BE2C (cell line): Measurements from ENCODE around the gene DCAF11.

Experiments used
- DNase-seq: peaks from one replicate; pipeline ENCODE4 v3.0.0-alpha.2; 2020
- H3K27me3 ChIP-seq: fragments of 250-450 bp; sonication (Bioruptor Pico); 2 replicates; pipeline ENCODE4 v1.5.1; 2020; ENCODE audit warnings: mild to moderate bottlenecking
- H3K36me3 ChIP-seq: fragments of 250-450 bp; sonication (Bioruptor Pico); 2 replicates; pipeline ENCODE4 v1.5.1; 2020; ENCODE audit warnings: mild to moderate bottlenecking
- H3K4me1 ChIP-seq: fragments of 250-450 bp; sonication (Bioruptor Pico); 2 replicates; pipeline ENCODE4 v1.5.1; 2020
- H3K4me3 ChIP-seq: 2 replicates; pipeline ENCODE4 v1.5.1; 2011; ENCODE audit warnings: low read depth, low read length
- H3K9me3 ChIP-seq: fragments of 250-450 bp; sonication (Bioruptor Pico); 2 replicates; pipeline ENCODE4 v1.5.1; 2020
- CTCF ChIP-seq: IDR thresholded peaks from 2 replicates; pipeline ENCODE4 v1.5.1; 2012; ENCODE audit warnings: mild to moderate bottlenecking, low read depth, low read length

Gene DCAF11

GRCh38 chr14:24135834-24136683, 21.5 kb downstream of the DCAF11 start, which contains the start of gene PSME1:
PSME1 (plus strand) TSS chr14:24136194; CDS start chr14:24136263, 69 bp downstream.
- Histone ChIP-seq H3K9me3 (no peaks in the 10 kb centered on the region), H3K4me1 (no peaks in the 10 kb centered on the region)

GRCh38 chr14:24136684-24137528, 22.3 kb downstream of the DCAF11 start:
- no peaks in the 10 kb centered on the region for H3K4me1 ChIP-seq
- no peak for TF ChIP-seq CTCF
- H3K27me3 ChIP-seq, result no peaks in the 10 kb centered on the region
- no peak for DNase-seq
- peak overlapping the region; percentile 80 for H3K4me3 ChIP-seq
- H3K9me3 ChIP-seq, result no peaks in the 10 kb centered on the region
- H3K36me3 ChIP-seq, result peaks cover 16% of the 10 kb centered on the region

More at GRCh38 chr14:24135834-24136683, 21.5 kb downstream of the DCAF11 start, which contains the start of gene PSME1:
- no peaks in the 10 kb centered on the region for H3K27me3 ChIP-seq
- no peak for TF ChIP-seq CTCF
- peak within 1 kb of the TSS; percentile 80 for H3K4me3 ChIP-seq
- H3K36me3 ChIP-seq, result peaks cover 16% of the 10 kb centered on the region
- peak; percentile 96 for DNase-seq

GRCh38 chr14:24137529-24138395, 23.2 kb downstream of the DCAF11 start:
- H3K4me3 ChIP-seq, result no peak overlapping the region
- TF ChIP-seq CTCF, result no peak
- H3K9me3 ChIP-seq, result no peaks in the 10 kb centered on the region
- no peak for DNase-seq
- H3K4me1 ChIP-seq, result no peaks in the 10 kb centered on the region
- peaks cover 16% of the 10 kb centered on the region for H3K36me3 ChIP-seq
- H3K27me3 ChIP-seq, result no peaks in the 10 kb centered on the region

GRCh38 chr14:24138396-24139271, 24.1 kb downstream of the DCAF11 start:
- peaks cover 16% of the 10 kb centered on the region for H3K36me3 ChIP-seq
- no peak overlapping the region for H3K4me3 ChIP-seq
- no peaks in the 10 kb centered on the region for H3K4me1 ChIP-seq
- H3K27me3 ChIP-seq, result no peaks in the 10 kb centered on the region
- H3K9me3 ChIP-seq, result no peaks in the 10 kb centered on the region
- DNase-seq, result no peak
- TF ChIP-seq CTCF, result no peak

GRCh38 chr14:24139272-24139934, 24.8 kb downstream of the DCAF11 start:
- Histone ChIP-seq H3K27me3 (no peaks in the 10 kb centered on the region), H3K4me3 (peak overlapping the region; percentile 95), H3K9me3 (no peaks in the 10 kb centered on the region), H3K4me1 (no peaks in the 10 kb centered on the region), H3K36me3 (peaks cover 16% of the 10 kb centered on the region)
- no peak for TF ChIP-seq CTCF
- no peak for DNase-seq
